ENCODE results near the gene ARNT2.

The ARNT2 gene

DNA sequence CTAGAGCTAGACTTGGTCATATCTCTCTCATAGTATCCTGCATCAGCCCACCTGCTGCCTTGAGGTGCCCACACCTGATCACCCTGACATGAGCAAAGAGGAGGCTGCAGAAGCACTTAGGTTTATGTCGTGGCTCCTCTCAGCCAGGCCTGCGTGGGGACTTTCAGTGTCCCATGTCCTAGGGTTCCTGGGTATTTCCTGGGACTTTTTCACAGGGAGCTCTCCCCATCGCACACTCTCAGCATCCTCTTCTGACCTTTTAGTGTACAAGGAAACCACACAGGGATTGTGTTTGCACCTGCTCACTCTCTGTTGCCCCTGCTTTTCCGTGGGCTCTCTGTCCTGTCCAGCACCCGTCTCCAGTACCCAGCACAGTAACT is 61.4 kb downstream of the ARNT2 start:
- Histone ChIP-seq H3K4me1 (ENCODE audit: low read depth, poor library complexity, severe bottlenecking) (no peaks in the 10 kb centered on the region), H3K27ac (no peak overlapping the region), H3K27me3 (ENCODE audit: insufficient read depth, low read depth) (no peaks in the 10 kb centered on the region), H3K4me2 (no peak overlapping the region), H3K36me3 (ENCODE audit: insufficient read depth) (no peaks in the 10 kb centered on the region), H2AFZ (ENCODE audit: low read depth) (no peak overlapping the region), H3K79me2 (ENCODE audit: insufficient read depth, low read depth) (no peaks in the 10 kb centered on the region), H4K20me1 (ENCODE audit: insufficient read depth) (no peaks in the 10 kb centered on the region), H3K4me3 (IDR thresholded peaks at IDR 0.05; ENCODE audit: insufficient read depth, low read depth, low read length) (no peak overlapping the region), H3K9ac (no peak overlapping the region)
- TF ChIP-seq, protein P1, sequence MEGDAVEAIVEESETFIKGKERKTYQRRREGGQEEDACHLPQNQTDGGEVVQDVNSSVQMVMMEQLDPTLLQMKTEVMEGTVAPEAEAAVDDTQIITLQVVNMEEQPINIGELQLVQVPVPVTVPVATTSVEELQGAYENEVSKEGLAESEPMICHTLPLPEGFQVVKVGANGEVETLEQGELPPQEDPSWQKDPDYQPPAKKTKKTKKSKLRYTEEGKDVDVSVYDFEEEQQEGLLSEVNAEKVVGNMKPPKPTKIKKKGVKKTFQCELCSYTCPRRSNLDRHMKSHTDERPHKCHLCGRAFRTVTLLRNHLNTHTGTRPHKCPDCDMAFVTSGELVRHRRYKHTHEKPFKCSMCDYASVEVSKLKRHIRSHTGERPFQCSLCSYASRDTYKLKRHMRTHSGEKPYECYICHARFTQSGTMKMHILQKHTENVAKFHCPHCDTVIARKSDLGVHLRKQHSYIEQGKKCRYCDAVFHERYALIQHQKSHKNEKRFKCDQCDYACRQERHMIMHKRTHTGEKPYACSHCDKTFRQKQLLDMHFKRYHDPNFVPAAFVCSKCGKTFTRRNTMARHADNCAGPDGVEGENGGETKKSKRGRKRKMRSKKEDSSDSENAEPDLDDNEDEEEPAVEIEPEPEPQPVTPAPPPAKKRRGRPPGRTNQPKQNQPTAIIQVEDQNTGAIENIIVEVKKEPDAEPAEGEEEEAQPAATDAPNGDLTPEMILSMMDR (conservative IDR thresholded peaks at IDR 0.05; ENCODE audit: low read depth, low read length) = no peak

DNA sequence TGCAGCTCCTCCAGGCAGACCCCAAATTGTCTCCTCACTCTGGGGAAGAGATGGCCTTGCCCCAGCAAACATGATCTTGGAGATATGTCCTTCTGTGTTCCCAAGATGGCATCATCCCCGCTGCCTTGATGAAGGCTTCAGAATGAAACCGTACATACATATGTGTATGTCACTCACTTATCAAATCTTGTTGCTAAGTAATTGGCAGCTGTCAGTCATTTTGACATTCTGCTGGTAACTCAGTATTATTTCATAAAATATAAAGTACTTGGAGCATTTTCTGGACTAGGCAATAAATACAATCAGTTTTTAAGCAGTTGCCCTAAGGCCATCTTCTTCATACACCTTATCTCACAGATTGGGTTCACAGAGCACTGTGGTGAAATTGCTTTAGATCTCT is 62.4 kb downstream of the ARNT2 start:
- Histone ChIP-seq H3K79me2 (ENCODE audit: insufficient read depth, low read depth) (no peaks in the 10 kb centered on the region), H4K20me1 (ENCODE audit: insufficient read depth) (no peaks in the 10 kb centered on the region), H3K4me3 (IDR thresholded peaks at IDR 0.05; ENCODE audit: insufficient read depth, low read depth, low read length) (no peak overlapping the region), H3K27me3 (ENCODE audit: insufficient read depth, low read depth) (no peaks in the 10 kb centered on the region), H3K27ac (no peak overlapping the region), H3K4me2 (no peak overlapping the region), H3K36me3 (ENCODE audit: insufficient read depth) (no peaks in the 10 kb centered on the region), H2AFZ (ENCODE audit: low read depth) (no peak overlapping the region), H3K9ac (no peak overlapping the region), H3K4me1 (ENCODE audit: low read depth, poor library complexity, severe bottlenecking) (no peaks in the 10 kb centered on the region)
- TF ChIP-seq, protein P1 (conservative IDR thresholded peaks at IDR 0.05; ENCODE audit: low read depth, low read length) = no peak

DNA sequence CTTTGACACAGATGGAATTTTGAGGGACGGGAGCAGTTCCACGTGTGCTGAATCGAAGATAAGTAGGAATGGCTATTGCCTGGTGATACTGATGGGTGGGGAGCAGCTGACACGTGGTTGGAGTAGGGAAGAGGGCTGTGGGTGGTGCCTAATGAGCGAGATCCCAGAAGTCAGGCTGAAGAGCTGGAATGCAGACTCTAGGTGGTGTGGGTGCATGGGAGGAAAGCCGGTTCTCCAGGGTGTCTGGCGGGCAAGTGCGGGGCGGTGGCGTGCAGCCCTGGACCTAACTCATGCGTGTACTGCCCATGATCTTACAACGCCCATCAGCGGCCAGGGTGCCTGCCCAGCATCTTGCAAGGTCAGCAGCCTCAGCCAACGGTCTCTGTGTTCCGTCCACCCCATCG is 63.1 kb downstream of the ARNT2 start:
- no peak overlapping the region for H3K9ac ChIP-seq
- no peak overlapping the region for H2AFZ ChIP-seq (ENCODE audit: low read depth)
- H3K27me3 ChIP-seq (ENCODE audit: insufficient read depth, low read depth) = no peaks in the 10 kb centered on the region
- no peak overlapping the region for H3K27ac ChIP-seq
- H3K4me1 ChIP-seq (ENCODE audit: low read depth, poor library complexity, severe bottlenecking) = no peaks in the 10 kb centered on the region
- no peaks in the 10 kb centered on the region for H3K79me2 ChIP-seq (ENCODE audit: insufficient read depth, low read depth)
- TF ChIP-seq, protein P1 (conservative IDR thresholded peaks at IDR 0.05; ENCODE audit: low read depth, low read length) = no peak
- H3K36me3 ChIP-seq (ENCODE audit: insufficient read depth) = no peaks in the 10 kb centered on the region
- H3K4me3 ChIP-seq (IDR thresholded peaks at IDR 0.05; ENCODE audit: insufficient read depth, low read depth, low read length) = no peak overlapping the region
- H3K4me2 ChIP-seq = no peak overlapping the region
- no peaks in the 10 kb centered on the region for H4K20me1 ChIP-seq (ENCODE audit: insufficient read depth)

DNA sequence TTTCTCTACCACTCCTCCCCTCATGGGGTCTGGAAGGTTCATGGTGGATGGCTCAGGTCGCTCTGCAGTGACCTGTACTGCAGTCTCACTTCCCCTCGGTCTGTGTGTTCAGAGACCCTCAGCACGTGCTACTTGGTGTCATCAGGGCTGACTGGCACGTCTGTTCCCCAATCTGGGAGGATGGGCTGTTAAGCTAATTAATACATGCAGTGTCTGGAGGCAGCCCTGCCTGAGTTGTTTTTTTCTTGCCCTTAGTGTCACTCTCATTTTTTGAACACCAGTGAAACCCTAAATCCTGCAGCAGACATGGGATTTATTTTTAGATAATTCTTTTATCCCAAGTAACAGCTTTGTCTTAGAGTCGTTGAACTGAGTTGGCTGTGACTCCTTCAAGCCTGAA is 64.6 kb downstream of the ARNT2 start:
- Histone ChIP-seq H3K4me1 (ENCODE audit: low read depth, poor library complexity, severe bottlenecking) (no peaks in the 10 kb centered on the region), H3K4me2 (no peak overlapping the region), H3K4me3 (IDR thresholded peaks at IDR 0.05; ENCODE audit: insufficient read depth, low read depth, low read length) (no peak overlapping the region), H4K20me1 (ENCODE audit: insufficient read depth) (no peaks in the 10 kb centered on the region), H3K9ac (no peak overlapping the region), H3K36me3 (ENCODE audit: insufficient read depth) (no peaks in the 10 kb centered on the region), H2AFZ (ENCODE audit: low read depth) (no peak overlapping the region), H3K27ac (no peak overlapping the region), H3K79me2 (ENCODE audit: insufficient read depth, low read depth) (no peaks in the 10 kb centered on the region), H3K27me3 (ENCODE audit: insufficient read depth, low read depth) (no peaks in the 10 kb centered on the region)
- TF ChIP-seq, protein P1 (conservative IDR thresholded peaks at IDR 0.05; ENCODE audit: low read depth, low read length) = no peak

DNA sequence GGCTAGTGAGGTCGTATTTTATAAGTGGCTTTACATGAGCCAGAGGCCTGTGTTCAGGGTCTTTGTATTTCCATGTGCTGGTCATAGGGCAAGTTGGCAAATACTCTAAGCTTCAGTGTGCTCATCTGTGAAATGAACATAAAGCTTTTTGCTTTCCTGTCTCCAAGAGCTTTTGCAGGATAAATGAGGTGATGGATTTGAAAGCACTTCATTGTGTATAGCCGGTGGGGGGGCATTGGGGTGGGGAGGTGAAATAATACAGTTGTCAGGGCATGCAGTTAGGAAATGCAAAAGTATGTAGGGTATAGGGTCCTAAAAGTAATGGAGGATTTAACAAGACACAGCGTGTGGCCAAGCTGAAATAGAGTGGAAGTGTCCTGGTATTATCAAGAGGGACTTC is 67.7 kb downstream of the ARNT2 start:
- no peaks in the 10 kb centered on the region for H3K79me2 ChIP-seq (ENCODE audit: insufficient read depth, low read depth)
- H2AFZ ChIP-seq (ENCODE audit: low read depth) = no peak overlapping the region
- H3K27me3 ChIP-seq (ENCODE audit: insufficient read depth, low read depth) = no peaks in the 10 kb centered on the region
- H3K4me3 ChIP-seq (IDR thresholded peaks at IDR 0.05; ENCODE audit: insufficient read depth, low read depth, low read length) = no peak overlapping the region
- H3K36me3 ChIP-seq (ENCODE audit: insufficient read depth) = no peaks in the 10 kb centered on the region
- no peak overlapping the region for H3K9ac ChIP-seq
- no peak overlapping the region for H3K27ac ChIP-seq
- H3K4me2 ChIP-seq = no peak overlapping the region
- H4K20me1 ChIP-seq (ENCODE audit: insufficient read depth) = no peaks in the 10 kb centered on the region
- TF ChIP-seq, protein P1 (conservative IDR thresholded peaks at IDR 0.05; ENCODE audit: low read depth, low read length) = no peak
- H3K4me1 ChIP-seq (ENCODE audit: low read depth, poor library complexity, severe bottlenecking) = no peaks in the 10 kb centered on the region

All from KMS-11 (cell line).